ENCODE results near the gene MFSD6.

MFSD6 gene

DNA sequence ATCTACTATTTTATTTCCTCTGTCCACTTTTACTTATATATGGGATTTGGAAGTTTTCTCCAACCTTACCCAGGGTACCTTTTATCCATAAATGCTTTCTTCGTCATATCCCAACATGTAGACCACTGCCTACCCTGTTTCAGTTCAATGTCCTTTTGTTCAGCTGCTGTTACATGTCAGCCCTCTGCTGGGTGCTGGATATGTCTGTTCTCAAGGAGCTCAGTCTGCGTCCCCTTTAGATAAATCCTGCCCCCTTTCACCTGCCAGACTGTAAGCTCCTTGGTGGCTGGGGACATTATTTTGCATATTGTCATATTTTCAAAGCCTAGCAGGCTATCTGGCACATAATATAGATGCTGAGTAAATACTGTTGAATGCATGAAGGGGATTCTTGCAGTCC is 73.2 kb downstream of the MFSD6 start:
- TF ChIP-seq, protein P1, sequence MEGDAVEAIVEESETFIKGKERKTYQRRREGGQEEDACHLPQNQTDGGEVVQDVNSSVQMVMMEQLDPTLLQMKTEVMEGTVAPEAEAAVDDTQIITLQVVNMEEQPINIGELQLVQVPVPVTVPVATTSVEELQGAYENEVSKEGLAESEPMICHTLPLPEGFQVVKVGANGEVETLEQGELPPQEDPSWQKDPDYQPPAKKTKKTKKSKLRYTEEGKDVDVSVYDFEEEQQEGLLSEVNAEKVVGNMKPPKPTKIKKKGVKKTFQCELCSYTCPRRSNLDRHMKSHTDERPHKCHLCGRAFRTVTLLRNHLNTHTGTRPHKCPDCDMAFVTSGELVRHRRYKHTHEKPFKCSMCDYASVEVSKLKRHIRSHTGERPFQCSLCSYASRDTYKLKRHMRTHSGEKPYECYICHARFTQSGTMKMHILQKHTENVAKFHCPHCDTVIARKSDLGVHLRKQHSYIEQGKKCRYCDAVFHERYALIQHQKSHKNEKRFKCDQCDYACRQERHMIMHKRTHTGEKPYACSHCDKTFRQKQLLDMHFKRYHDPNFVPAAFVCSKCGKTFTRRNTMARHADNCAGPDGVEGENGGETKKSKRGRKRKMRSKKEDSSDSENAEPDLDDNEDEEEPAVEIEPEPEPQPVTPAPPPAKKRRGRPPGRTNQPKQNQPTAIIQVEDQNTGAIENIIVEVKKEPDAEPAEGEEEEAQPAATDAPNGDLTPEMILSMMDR (IDR thresholded peaks at IDR 0.05; ENCODE audit: low read depth, low read length, poor library complexity, severe bottlenecking) = no peak
- no peak for TF ChIP-seq EZH2phosphoT487 (IDR thresholded peaks at IDR 0.05; ENCODE audit: borderline replicate concordance, low read length)
- no peaks in the 10 kb centered on the region for H3K27me3 ChIP-seq (ENCODE audit: control insufficient read depth, low read length)
- H4K20me1 ChIP-seq (ENCODE audit: control insufficient read depth, insufficient read depth, low read depth, low read length) = no peaks in the 10 kb centered on the region
- 0 out of 2 replicates have a peak, but pooled peaks cover 7% of the 10 kb centered on the region for H3F3A ChIP-seq (ENCODE audit: control insufficient read depth, insufficient read depth)
- H3K27ac ChIP-seq (ENCODE audit: low read depth, low read length) = no peak overlapping the region
- no peak overlapping the region for H3K4me2 ChIP-seq (ENCODE audit: low read length)
- H3K9me2 ChIP-seq (replicated peaks; ENCODE audit: control insufficient read depth, low read length) = no peaks in the 10 kb centered on the region
- no peaks in the 10 kb centered on the region for H3K36me3 ChIP-seq (ENCODE audit: control insufficient read depth, low read length)
- H3K79me2 ChIP-seq (ENCODE audit: control insufficient read depth, low read length) = no peaks in the 10 kb centered on the region
- no peak overlapping the region for H3K4me3 ChIP-seq (ENCODE audit: low read length)
- H3K9me3 ChIP-seq (ENCODE audit: control insufficient read depth, insufficient read depth, low read length) = no peaks in the 10 kb centered on the region
- H3K4me1 ChIP-seq (ENCODE audit: control insufficient read depth, low read length) = no peaks in the 10 kb centered on the region

DNA sequence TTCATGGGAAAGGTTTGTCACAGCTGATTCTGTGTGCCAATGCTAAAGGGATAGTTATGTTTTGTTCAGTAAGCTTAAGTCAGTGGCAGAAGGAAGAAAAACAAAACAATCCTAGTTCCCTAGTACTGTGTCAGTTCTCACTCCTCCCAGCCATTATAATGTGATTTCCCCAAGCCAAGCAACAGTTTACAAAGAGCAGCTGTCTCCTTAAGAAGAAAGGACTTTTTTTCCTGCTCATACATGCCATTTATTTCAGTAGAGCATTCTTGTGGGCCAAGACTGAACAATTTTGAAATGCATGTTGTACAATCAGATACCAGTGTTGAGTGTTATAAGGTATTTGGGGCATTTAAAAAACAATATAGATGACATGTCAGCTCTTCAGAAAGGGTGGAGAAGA is 74.3 kb downstream of the MFSD6 start:
- no peak for TF ChIP-seq EZH2phosphoT487 (IDR thresholded peaks at IDR 0.05; ENCODE audit: borderline replicate concordance, low read length)
- TF ChIP-seq, protein P1 (IDR thresholded peaks at IDR 0.05; ENCODE audit: low read depth, low read length, poor library complexity, severe bottlenecking) = no peak
- no peak overlapping the region for H3K4me3 ChIP-seq (ENCODE audit: low read length)
- H3F3A ChIP-seq (ENCODE audit: control insufficient read depth, insufficient read depth) = 0 out of 2 replicates have a peak, but pooled peaks cover 4% of the 10 kb centered on the region
- H4K20me1 ChIP-seq (ENCODE audit: control insufficient read depth, insufficient read depth, low read depth, low read length) = no peaks in the 10 kb centered on the region
- no peak overlapping the region for H3K27ac ChIP-seq (ENCODE audit: low read depth, low read length)
- H3K79me2 ChIP-seq (ENCODE audit: control insufficient read depth, low read length) = no peaks in the 10 kb centered on the region
- no peaks in the 10 kb centered on the region for H3K4me1 ChIP-seq (ENCODE audit: control insufficient read depth, low read length)
- no peaks in the 10 kb centered on the region for H3K27me3 ChIP-seq (ENCODE audit: control insufficient read depth, low read length)
- H3K9me2 ChIP-seq (replicated peaks; ENCODE audit: control insufficient read depth, low read length) = no peaks in the 10 kb centered on the region
- no peak overlapping the region for H3K4me2 ChIP-seq (ENCODE audit: low read length)
- H3K9me3 ChIP-seq (ENCODE audit: control insufficient read depth, insufficient read depth, low read length) = no peaks in the 10 kb centered on the region
- no peaks in the 10 kb centered on the region for H3K36me3 ChIP-seq (ENCODE audit: control insufficient read depth, low read length)

DNA sequence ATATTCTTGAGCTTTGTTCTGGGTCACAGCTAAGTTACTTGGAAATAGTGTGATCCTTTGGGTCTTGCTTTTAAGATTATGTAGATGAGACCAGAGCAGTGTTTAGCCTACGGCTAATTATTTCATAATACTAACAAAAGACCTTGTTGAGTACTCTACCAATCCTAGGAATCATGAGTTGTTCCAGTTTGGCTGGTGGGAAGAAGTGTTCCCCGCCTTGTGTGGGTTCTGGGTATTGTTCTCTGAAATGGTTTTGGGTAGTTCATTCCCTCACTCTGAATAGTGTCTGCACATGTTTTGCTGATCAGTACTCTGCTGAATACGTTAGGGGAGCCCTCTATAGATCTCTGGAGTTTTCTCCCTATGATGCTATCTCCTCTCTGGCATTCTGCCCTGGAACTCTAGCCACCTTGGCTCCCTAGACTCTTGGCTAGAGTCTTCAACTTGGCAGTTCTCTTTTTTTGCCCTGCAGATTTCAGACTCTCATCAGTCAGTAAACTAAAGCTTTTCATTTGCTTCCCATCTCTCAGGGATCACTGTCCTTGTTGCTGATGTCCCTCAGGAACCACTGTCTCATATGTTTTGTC is 78.0 kb downstream of the MFSD6 start:
- Histone ChIP-seq H3K4me3 (ENCODE audit: low read length) (no peak overlapping the region), H3K9me3 (ENCODE audit: control insufficient read depth, insufficient read depth, low read length) (no peaks in the 10 kb centered on the region), H3K4me2 (ENCODE audit: low read length) (no peak overlapping the region), H3F3A (ENCODE audit: control insufficient read depth, insufficient read depth) (no peaks in the 10 kb centered on the region), H3K36me3 (ENCODE audit: control insufficient read depth, low read length) (peaks cover 14% of the 10 kb centered on the region), H4K20me1 (ENCODE audit: control insufficient read depth, insufficient read depth, low read depth, low read length) (no peaks in the 10 kb centered on the region), H3K4me1 (ENCODE audit: control insufficient read depth, low read length) (no peaks in the 10 kb centered on the region), H3K27ac (ENCODE audit: low read depth, low read length) (no peak overlapping the region), H3K79me2 (ENCODE audit: control insufficient read depth, low read length) (no peaks in the 10 kb centered on the region), H3K27me3 (ENCODE audit: control insufficient read depth, low read length) (no peaks in the 10 kb centered on the region), H3K9me2 (replicated peaks; ENCODE audit: control insufficient read depth, low read length) (no peaks in the 10 kb centered on the region)
- TF ChIP-seq, protein P1 (IDR thresholded peaks at IDR 0.05; ENCODE audit: low read depth, low read length, poor library complexity, severe bottlenecking) = no peak
- TF ChIP-seq EZH2phosphoT487 (IDR thresholded peaks at IDR 0.05; ENCODE audit: borderline replicate concordance, low read length) = no peak
